ENCODE data around the gene ICOS.

GRCh38 chr2:203913947-203914346 lies 22.6 kb upstream of the ICOS start:
- no peak for TF ChIP-seq CTCF (IDR thresholded peaks at IDR 0.05)
- no peak for TF ChIP-seq POLR2A (IDR thresholded peaks at IDR 0.05)

Measured in uterus (tissue), 2 donors.